ENCODE data around the gene JAM3.

- TF ChIP-seq CTCF (CRISPR knock-in tag; IDR thresholded peaks at IDR 0.05) (no peak), ATF2 (CRISPR knock-in tag; IDR thresholded peaks at IDR 0.05) (no peak), TARDBP (CRISPR knock-in tag; IDR thresholded peaks at IDR 0.05) (no peak), REST (IDR thresholded peaks at IDR 0.05; ENCODE audit: borderline replicate concordance in 1 of 2, low read depth in 1 of 2, low read length in 2 of 2) (no peak), ZNF20 (CRISPR knock-in tag; IDR thresholded peaks at IDR 0.05) (no peak), ZBTB46 (CRISPR knock-in tag; IDR thresholded peaks at IDR 0.05; ENCODE audit: borderline replicate concordance) (no peak), PRDM10 (CRISPR knock-in tag; IDR thresholded peaks at IDR 0.05; ENCODE audit: low read depth) (no peak), PCBP1 (IDR thresholded peaks at IDR 0.05; ENCODE audit: borderline replicate concordance, low read depth, low read length) (no peak), POLR2A (IDR thresholded peaks at IDR 0.05; ENCODE audit: insufficient read depth in 1 of 2, low read depth in 2 of 2, low read length in 2 of 2) (no peak), BRD4 (CRISPR knock-in tag; IDR thresholded peaks at IDR 0.05) (no peak), RAD21 (CRISPR knock-in tag; IDR thresholded peaks at IDR 0.05) (no peak)
Measured at GRCh38 chr11:134159652-134160051, 90.8 kb downstream of the JAM3 start.
